Nephron (organoid): Measurements from ENCODE around the gene TIMP1.

Experiments used
- H3K27ac Mint-ChIP-seq, 3 experiments: 2 replicates each; pipeline ENCODE4 v1.8.0; 2020; ENCODE audit warnings: mixed read lengths in 3 of 3, mild to moderate bottlenecking in 2 of 3, moderate library complexity in 1 of 3
- H3K27me3 Mint-ChIP-seq: 2 replicates; pipeline ENCODE4 v1.8.0; 2021; ENCODE audit warnings: low read depth, mild to moderate bottlenecking, moderate library complexity, mixed read lengths
- H3K36me3 Mint-ChIP-seq: 2 replicates; pipeline ENCODE4 v1.8.0; 2020; ENCODE audit warnings: low read depth, mixed read lengths
- H3K4me1 Mint-ChIP-seq: 2 replicates; pipeline ENCODE4 v1.8.0; 2020; ENCODE audit warnings: mixed read lengths
- H3K4me3 Mint-ChIP-seq, 3 experiments: 2 replicates each; pipeline ENCODE4 v1.8.0; 2020; ENCODE audit warnings: mild to moderate bottlenecking in 3 of 3, mixed read lengths in 3 of 3, moderate library complexity in 2 of 3
- H3K9me3 Mint-ChIP-seq: 2 replicates; pipeline ENCODE4 v1.8.0; 2020; ENCODE audit warnings: mixed read lengths
- TF ChIP-seq, protein P1 (sequence below), 3 experiments: fragments of 200-600 bp; sonication (generic); IDR thresholded peaks; one replicate each; pipeline ENCODE4 v1.5.0; 2021; ENCODE audit warnings: antibody characterized with exemption in 3 of 3; ENCODE audit not compliant: unreplicated experiment in 3 of 3

Gene TIMP1

DNA sequence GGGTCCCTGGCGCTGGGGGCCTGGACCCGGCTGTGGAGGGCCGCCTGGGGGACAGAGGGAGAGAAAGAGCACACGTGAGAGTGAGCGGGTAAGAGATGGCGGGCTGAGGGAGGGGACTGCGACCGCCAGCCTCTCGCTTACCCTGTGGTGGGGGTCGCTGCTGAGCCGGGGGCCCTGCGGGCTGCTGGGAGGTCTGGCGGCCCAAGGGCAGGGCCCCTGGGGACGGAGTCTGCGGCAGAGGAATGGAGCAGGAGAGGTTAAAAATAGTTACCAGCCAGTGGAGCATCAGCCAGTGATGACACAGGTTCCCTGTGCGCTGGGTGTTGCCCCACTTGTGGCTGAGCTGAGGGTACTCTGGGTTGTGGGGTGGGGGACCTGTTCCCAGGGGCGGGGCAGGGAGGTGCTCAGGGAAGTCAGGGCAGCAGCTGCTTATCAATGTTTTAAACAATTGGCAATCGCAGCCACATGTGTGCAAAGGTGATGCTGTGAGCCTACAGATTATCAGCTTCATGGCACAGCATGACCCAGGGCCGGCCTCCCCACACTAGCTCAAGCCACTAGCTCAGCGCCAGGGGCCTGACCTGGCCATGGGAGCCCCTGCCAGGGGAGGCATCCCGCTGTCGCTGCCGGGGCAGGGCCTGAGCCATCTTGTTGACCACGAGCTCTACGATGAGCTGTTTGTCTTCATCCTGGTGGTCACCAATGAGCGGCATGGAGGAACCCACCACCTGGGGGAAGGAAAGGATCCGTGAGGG, 7.5 kb upstream of the TIMP1 start:
- peak overlapping the region; percentile 61 to 68 (median 66) for H3K4me3 Mint-ChIP-seq
- peak overlapping the region; percentile 43 to 79 (median 48) for H3K27ac Mint-ChIP-seq
- H3K9me3 Mint-ChIP-seq, result peaks cover 28% of the 10 kb centered on the region
- H3K27me3 Mint-ChIP-seq, result no peaks in the 10 kb centered on the region
- peaks cover 22% of the 10 kb centered on the region for H3K4me1 Mint-ChIP-seq
- TF ChIP-seq, protein P1, sequence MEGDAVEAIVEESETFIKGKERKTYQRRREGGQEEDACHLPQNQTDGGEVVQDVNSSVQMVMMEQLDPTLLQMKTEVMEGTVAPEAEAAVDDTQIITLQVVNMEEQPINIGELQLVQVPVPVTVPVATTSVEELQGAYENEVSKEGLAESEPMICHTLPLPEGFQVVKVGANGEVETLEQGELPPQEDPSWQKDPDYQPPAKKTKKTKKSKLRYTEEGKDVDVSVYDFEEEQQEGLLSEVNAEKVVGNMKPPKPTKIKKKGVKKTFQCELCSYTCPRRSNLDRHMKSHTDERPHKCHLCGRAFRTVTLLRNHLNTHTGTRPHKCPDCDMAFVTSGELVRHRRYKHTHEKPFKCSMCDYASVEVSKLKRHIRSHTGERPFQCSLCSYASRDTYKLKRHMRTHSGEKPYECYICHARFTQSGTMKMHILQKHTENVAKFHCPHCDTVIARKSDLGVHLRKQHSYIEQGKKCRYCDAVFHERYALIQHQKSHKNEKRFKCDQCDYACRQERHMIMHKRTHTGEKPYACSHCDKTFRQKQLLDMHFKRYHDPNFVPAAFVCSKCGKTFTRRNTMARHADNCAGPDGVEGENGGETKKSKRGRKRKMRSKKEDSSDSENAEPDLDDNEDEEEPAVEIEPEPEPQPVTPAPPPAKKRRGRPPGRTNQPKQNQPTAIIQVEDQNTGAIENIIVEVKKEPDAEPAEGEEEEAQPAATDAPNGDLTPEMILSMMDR (IDR thresholded peaks at IDR 0.05; ENCODE audit: unreplicated experiment in 3 of 3), result no peak
- H3K36me3 Mint-ChIP-seq, result peaks cover 31% of the 10 kb centered on the region

DNA sequence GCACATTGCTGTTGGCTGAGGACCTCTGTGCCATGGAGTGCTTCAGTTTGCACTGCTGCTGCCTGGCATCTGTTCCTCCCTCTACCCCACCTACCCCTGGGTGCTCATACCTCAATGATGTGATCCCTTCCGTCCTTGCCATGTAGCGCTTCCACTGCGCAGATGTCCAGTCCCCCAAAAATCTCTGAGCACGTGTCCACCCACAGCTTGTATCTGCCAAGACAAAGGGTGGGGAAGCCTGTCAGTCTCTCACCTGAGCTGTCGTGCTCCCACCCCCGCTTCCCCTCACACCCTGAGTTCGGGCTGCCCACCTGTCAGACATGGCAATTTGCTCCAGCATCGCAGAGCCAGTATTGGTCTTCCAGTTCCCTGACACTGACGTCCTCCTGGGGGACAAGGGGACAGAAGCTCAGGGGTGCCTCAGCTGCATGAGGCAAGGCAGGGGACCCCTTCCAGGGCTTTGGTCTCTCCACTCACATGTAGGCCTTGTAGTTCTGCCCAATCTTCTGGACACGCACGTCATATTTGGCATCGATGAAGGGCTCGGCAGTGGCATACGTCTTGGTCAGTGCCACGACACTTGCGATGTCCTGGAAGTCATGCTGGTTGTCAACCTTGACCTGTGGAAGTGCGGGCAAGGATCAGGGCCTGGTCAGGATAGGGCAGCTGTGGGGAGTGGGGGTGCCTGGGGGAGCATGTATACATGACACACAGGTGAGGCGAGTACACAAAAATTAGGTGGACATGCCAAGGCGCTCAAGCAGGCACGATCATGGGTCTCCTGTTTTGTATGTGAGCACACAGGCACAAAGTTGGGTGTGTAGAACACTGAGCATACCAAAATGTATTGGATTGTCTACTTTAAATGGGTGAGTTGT, 6.0 kb upstream of the TIMP1 start:
- Mint-ChIP-seq H3K4me1 (peaks cover 22% of the 10 kb centered on the region), H3K27ac (peak overlapping the region; percentile 48 to 84 (median 62)), H3K36me3 (peaks cover 17% of the 10 kb centered on the region), H3K27me3 (no peaks in the 10 kb centered on the region), H3K9me3 (peaks cover 27% of the 10 kb centered on the region), H3K4me3 (peak overlapping the region; percentile 5 to 85 (median 69))
- TF ChIP-seq, protein P1 (IDR thresholded peaks at IDR 0.05; ENCODE audit: unreplicated experiment in 3 of 3), result no peak

DNA sequence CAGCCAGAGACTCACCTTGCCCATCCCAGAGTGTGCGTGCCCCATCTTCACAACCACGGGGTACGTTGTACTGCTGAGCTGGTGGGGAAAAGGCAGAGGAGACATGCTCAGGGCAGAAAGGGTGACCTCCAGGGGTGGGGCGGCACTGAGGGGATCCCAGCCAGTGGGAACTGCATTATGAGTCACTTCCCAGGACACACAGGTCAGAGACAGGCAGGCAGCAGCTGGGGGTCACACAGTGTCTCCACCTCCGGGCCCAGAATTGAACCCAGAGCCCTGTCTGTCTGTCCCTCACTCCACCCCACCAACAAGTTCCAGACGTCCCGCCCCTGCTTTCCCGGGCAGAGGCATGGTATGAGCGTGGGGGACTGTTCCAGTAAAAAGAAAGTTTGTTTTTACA, 4.8 kb upstream of the TIMP1 start:
- TF ChIP-seq, protein P1 (IDR thresholded peaks at IDR 0.05; ENCODE audit: unreplicated experiment in 3 of 3), result no peak
- peak overlapping the region in 1 of 3 experiments; percentile 48 for H3K27ac Mint-ChIP-seq
- no peaks in the 10 kb centered on the region for H3K27me3 Mint-ChIP-seq
- H3K9me3 Mint-ChIP-seq, result peaks cover 20% of the 10 kb centered on the region
- H3K4me1 Mint-ChIP-seq, result peaks cover 28% of the 10 kb centered on the region
- H3K36me3 Mint-ChIP-seq, result peaks cover 6% of the 10 kb centered on the region
- no peak overlapping the region for H3K4me3 Mint-ChIP-seq

- H3K27ac Mint-ChIP-seq, result peak overlapping the region; percentile 12 to 46 (median 25)
- peaks cover 28% of the 10 kb centered on the region for H3K4me1 Mint-ChIP-seq
- H3K9me3 Mint-ChIP-seq, result peaks cover 18% of the 10 kb centered on the region
- H3K4me3 Mint-ChIP-seq, result peak overlapping the region in 2 of 3 experiments; percentile 4 to 27
- H3K36me3 Mint-ChIP-seq, result peaks cover 4% of the 10 kb centered on the region
- no peaks in the 10 kb centered on the region for H3K27me3 Mint-ChIP-seq
- TF ChIP-seq, protein P1 (IDR thresholded peaks at IDR 0.05; ENCODE audit: unreplicated experiment in 3 of 3), result no peak
Measured at GRCh38 chrX:47577901-47578300, 4.3 kb upstream of the TIMP1 start.

DNA sequence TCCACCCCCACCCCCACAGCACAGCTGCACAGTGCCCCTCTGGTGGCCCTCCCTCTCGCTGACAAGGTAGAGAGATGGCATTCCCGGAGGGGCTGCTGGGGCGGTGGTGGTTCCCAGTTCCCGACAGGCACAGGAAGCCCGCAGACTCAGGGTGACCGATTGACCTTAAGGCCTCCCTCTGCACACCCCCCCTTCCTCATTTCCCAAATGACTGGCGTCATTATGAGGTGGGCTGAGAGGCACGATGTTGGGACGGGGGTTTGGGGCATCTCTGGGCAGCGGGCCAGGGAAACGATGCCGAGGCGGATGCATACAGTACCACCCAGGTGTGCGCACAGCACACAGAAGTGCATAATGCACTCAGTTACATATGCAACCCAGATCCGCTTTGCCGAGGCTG, 3.5 kb upstream of the TIMP1 start:
- peaks cover 24% of the 10 kb centered on the region for H3K4me1 Mint-ChIP-seq
- no peaks in the 10 kb centered on the region for H3K36me3 Mint-ChIP-seq
- peak overlapping the region in 1 of 3 experiments; percentile 22 for H3K4me3 Mint-ChIP-seq
- H3K27ac Mint-ChIP-seq, result peak overlapping the region in 1 of 3 experiments; percentile 45
- TF ChIP-seq, protein P1 (IDR thresholded peaks at IDR 0.05; ENCODE audit: unreplicated experiment in 3 of 3), result no peak
- H3K27me3 Mint-ChIP-seq, result no peaks in the 10 kb centered on the region
- H3K9me3 Mint-ChIP-seq, result peaks cover 18% of the 10 kb centered on the region
